Measurements from ENCODE around the gene AUTS2. TPM values are rescaled to one million over a fixed set of nuclear protein-coding genes. Genes with fewer than 3 reads are reported as not detected.

Gene AUTS2
- total and polyA plus RNA-seq, 2 of the 8 experiments (the other 6 are each of a cell fraction or from before 2014, with no cell fraction given): 25.9 to 101 TPM

GRCh38 chr7:70836946-70837345 lies 1238.7 kb downstream of the AUTS2 start (continued):
- TF ChIP-seq CHD7 (IDR thresholded peaks at IDR 0.05; ENCODE audit: insufficient replicate concordance, low read length): no peak
- TF ChIP-seq CHD2 (IDR thresholded peaks at IDR 0.05; ENCODE audit: low read length): no peak
- TF ChIP-seq YY1 (IDR thresholded peaks at IDR 0.05; ENCODE audit: low read depth, low read length): no peak
- TF ChIP-seq TAF1 (IDR thresholded peaks at IDR 0.05; ENCODE audit: low read depth, low read length): no peak
- no peak for TF ChIP-seq FOSL1 (IDR thresholded peaks at IDR 0.05; ENCODE audit: insufficient read depth, low read depth, low read length)
- TF ChIP-seq EP300 (IDR thresholded peaks at IDR 0.05; ENCODE audit: borderline replicate concordance in 1 of 2, low read depth in 2 of 2, low read length in 2 of 2): no peak
- TF ChIP-seq POU5F1 (IDR thresholded peaks at IDR 0.05; ENCODE audit: low read depth, low read length): no peak
